Measurements from ENCODE around the gene DDX23. TPM values are rescaled to one million over a fixed set of nuclear protein-coding genes. Genes with fewer than 3 reads are reported as not detected.

DDX23 gene
- total and polyA plus RNA-seq, 8 donors = 30.3 to 88.1 (median 57.2) TPM

DNA sequence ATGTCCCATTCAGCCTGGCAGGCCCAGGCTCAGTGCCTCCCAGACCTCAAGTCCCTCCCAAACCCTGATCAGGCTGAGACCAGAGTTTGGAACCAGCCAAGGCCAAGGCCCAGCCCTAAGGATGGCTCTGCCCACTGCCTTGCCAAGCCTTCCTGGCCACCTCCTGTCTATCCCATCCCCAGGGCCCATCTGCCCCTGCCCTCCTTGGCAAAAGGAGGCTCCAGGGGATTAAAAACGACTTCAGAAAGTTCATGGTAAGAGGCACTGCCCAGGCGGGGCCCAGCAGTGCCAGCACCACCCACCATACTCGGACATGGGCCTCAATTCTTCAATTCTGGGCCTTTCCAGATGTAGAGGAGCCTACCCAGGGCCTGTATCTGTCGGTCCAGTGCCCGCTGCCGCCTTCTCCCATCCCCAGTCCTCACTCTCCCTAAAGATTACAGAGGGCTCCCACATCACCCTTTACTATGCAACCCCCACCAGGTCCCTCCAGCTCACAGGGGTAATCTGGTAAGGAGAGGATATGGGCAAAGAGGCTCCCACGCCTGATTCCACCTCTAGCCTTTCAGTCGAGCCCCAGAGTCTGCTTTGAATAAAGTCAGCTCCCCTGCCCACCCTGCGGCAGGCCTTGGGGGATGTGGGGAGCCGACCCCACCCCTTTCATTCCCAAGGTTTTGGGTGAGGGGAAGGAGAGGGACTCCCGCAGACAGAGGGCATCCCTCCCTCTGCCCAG lies 64.0 kb downstream of the DDX23 start:
- WGBS, 5 donors = 8 to 15% (median 14%) methylated on average over 10 to 11 of the region's 11 CpGs
- no peaks in the 10 kb centered on the region for H3K9me3 ChIP-seq
- H3K4me1 ChIP-seq = peaks cover 23 to 48% (median 43%) of the 10 kb centered on the region in 4 donors
- TF ChIP-seq POLR2AphosphoS5 (IDR thresholded peaks at IDR 0.05) = no peak
- TF ChIP-seq POLR2A (IDR thresholded peaks at IDR 0.05) = no peak
- TF ChIP-seq, protein P1, sequence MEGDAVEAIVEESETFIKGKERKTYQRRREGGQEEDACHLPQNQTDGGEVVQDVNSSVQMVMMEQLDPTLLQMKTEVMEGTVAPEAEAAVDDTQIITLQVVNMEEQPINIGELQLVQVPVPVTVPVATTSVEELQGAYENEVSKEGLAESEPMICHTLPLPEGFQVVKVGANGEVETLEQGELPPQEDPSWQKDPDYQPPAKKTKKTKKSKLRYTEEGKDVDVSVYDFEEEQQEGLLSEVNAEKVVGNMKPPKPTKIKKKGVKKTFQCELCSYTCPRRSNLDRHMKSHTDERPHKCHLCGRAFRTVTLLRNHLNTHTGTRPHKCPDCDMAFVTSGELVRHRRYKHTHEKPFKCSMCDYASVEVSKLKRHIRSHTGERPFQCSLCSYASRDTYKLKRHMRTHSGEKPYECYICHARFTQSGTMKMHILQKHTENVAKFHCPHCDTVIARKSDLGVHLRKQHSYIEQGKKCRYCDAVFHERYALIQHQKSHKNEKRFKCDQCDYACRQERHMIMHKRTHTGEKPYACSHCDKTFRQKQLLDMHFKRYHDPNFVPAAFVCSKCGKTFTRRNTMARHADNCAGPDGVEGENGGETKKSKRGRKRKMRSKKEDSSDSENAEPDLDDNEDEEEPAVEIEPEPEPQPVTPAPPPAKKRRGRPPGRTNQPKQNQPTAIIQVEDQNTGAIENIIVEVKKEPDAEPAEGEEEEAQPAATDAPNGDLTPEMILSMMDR (IDR thresholded peaks at IDR 0.05) = no peak
- TF ChIP-seq EP300 (IDR thresholded peaks at IDR 0.05) = no peak
- peak overlapping the region; percentile 95 to 98 (median 97) for H3K27ac ChIP-seq
- no peak for DNase-seq
- H3K4me3 ChIP-seq = peak overlapping the region; percentile 67 to 94 (median 88)
- intact Hi-C loops (cut with DNase I; ENCODE audit: low total_unique reads) = no loop called here
- H3K36me3 ChIP-seq = peaks cover 0 to 5% (median 3%) of the 10 kb centered on the region in 4 donors
- peaks cover 0 to 18% (median 0%) of the 10 kb centered on the region in 3 donors for H3K27me3 ChIP-seq

GRCh38 chr12:48786591-48787544 lies 65.1 kb downstream of the DDX23 start:
- DNase-seq = peak in 1 of 2 donors; percentile 42
- H3K36me3 ChIP-seq = peaks cover 3 to 16% (median 12%) of the 10 kb centered on the region in 4 donors
- H3K27ac ChIP-seq = peak overlapping the region in 4 of 5 donors; percentile 95 to 98 (median 98)
- intact Hi-C loops (cut with DNase I; ENCODE audit: low total_unique reads) = no loop called here
- peaks cover 0 to 18% (median 0%) of the 10 kb centered on the region in 3 donors for H3K27me3 ChIP-seq
- TF ChIP-seq EP300 (IDR thresholded peaks at IDR 0.05) (no peak), POLR2A (IDR thresholded peaks at IDR 0.05) (no peak), POLR2AphosphoS5 (IDR thresholded peaks at IDR 0.05) (no peak)
- TF ChIP-seq, protein P1 (IDR thresholded peaks at IDR 0.05) = no peak
- peak overlapping the region; percentile 67 to 94 (median 88) for H3K4me3 ChIP-seq
- 28 to 39% (median 31%) methylated on average over 7 of the region's 7 CpGs for WGBS, 5 donors
- H3K9me3 ChIP-seq = no peaks in the 10 kb centered on the region
- H3K4me1 ChIP-seq = peaks cover 30 to 59% (median 53%) of the 10 kb centered on the region in 4 donors

GRCh38 chr12:48783432-48783831 lies 68.5 kb downstream of the DDX23 start:
- Histone ChIP-seq H3K9me3 (no peaks in the 10 kb centered on the region), H3K4me1 (peaks cover 48 to 72% (median 65%) of the 10 kb centered on the region in 4 donors), H3K36me3 (peaks cover 3 to 21% (median 12%) of the 10 kb centered on the region in 4 donors), H3K4me3 (no peak overlapping the region), H3K27me3 (peaks cover 0 to 5% (median 0%) of the 10 kb centered on the region in 3 donors), H3K27ac (no peak overlapping the region)
- no peak for DNase-seq
- 88 to 96% (median 91%) methylated on average over 4 of the region's 4 CpGs for WGBS, 5 donors
- intact Hi-C loops (cut with DNase I; ENCODE audit: low total_unique reads) = no loop called here
- TF ChIP-seq EP300 (IDR thresholded peaks at IDR 0.05) = no peak
- TF ChIP-seq, protein P1 (IDR thresholded peaks at IDR 0.05) = no peak
- TF ChIP-seq POLR2A (IDR thresholded peaks at IDR 0.05) = no peak
- no peak for TF ChIP-seq POLR2AphosphoS5 (IDR thresholded peaks at IDR 0.05)
